Tibial nerve (tissue), 4 donors: Measurements from ENCODE around the gene COPE.

Source experiments
- EP300 ChIP-seq, 2 donors: sonication (generic); formaldehyde crosslinking; IDR thresholded peaks; one replicate each; pipeline ENCODE4 v1.6.1; 2017; ENCODE audit warnings: antibody characterized with exemption in 2 of 2, mild to moderate bottlenecking in 1 of 2
- POLR2A ChIP-seq, 2 donors: fragments of 450-650 bp; IDR thresholded peaks; one replicate each; pipeline ENCODE4 v1.6.1; 2017; ENCODE audit warnings: antibody characterized with exemption in 2 of 2, mild to moderate bottlenecking in 2 of 2, moderate library complexity in 2 of 2
- TF ChIP-seq, protein P1 (sequence below), 5 experiments: fragments of 200-600 bp in 3 of 5; fragments of 450-650 bp in 2 of 5; sonication (generic) in 3 of 5; IDR thresholded peaks; one replicate each; pipeline ENCODE4 v1.5.1; 2016 to 2019; ENCODE audit warnings: antibody characterized with exemption in 5 of 5, mild to moderate bottlenecking in 3 of 5, moderate library complexity in 2 of 5

- TF ChIP-seq, protein P1, sequence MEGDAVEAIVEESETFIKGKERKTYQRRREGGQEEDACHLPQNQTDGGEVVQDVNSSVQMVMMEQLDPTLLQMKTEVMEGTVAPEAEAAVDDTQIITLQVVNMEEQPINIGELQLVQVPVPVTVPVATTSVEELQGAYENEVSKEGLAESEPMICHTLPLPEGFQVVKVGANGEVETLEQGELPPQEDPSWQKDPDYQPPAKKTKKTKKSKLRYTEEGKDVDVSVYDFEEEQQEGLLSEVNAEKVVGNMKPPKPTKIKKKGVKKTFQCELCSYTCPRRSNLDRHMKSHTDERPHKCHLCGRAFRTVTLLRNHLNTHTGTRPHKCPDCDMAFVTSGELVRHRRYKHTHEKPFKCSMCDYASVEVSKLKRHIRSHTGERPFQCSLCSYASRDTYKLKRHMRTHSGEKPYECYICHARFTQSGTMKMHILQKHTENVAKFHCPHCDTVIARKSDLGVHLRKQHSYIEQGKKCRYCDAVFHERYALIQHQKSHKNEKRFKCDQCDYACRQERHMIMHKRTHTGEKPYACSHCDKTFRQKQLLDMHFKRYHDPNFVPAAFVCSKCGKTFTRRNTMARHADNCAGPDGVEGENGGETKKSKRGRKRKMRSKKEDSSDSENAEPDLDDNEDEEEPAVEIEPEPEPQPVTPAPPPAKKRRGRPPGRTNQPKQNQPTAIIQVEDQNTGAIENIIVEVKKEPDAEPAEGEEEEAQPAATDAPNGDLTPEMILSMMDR (IDR thresholded peaks at IDR 0.05): no peak
- TF ChIP-seq POLR2A (IDR thresholded peaks at IDR 0.05): no peak
- no peak for TF ChIP-seq EP300 (IDR thresholded peaks at IDR 0.05)
Measured at GRCh38 chr19:18961767-18962620, 42.8 kb upstream of the COPE start.
